ENCODE data around the gene ODAD3.

DNA sequence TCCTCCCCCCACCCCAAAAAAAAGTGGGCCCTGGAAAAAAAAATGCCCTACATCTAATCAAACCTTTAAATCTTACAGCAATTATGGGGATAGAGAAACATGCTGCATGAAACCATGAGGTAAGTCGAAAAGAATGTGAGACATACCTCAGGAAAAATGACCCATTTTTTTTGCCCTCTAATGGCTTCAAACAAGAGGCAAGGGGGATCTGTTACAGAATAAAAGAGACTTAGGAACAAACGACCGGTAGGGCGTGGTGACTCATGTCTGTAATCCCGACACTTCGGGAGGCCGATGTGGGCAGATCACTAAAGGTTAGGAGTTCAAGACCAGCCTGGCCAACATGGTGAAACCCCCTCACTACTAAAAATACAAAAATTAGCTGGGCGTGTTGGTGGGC, 24.2 kb downstream of the ODAD3 start:
- TF ChIP-seq EZH2 (IDR thresholded peaks at IDR 0.05) (no peak), POLR2AphosphoS5 (IDR thresholded peaks at IDR 0.05; ENCODE audit: borderline replicate concordance, low read depth, low read length) (no peak), FOXP2 (optimal IDR thresholded peaks at IDR 0.05; ENCODE audit: control extremely low read depth, extremely low read length, insufficient read depth) (no peak)
